ENCODE measurements around the gene DMGDH. TPM values are rescaled to one million over a fixed set of nuclear protein-coding genes. Genes with fewer than 3 reads are reported as not detected.

The DMGDH gene
- total and polyA plus RNA-seq, 4 donors, result 28.9 to 130 (median 48.5) TPM

GRCh38 chr5:79111387-79111959 lies 42.0 kb upstream of the DMGDH start, which contains the start of gene BHMT (continued):
- TF ChIP-seq CTCF (IDR thresholded peaks at IDR 0.05; ENCODE audit: low read depth, low read length, missing input control) (no peak), RAD21 (IDR thresholded peaks at IDR 0.05) (peak; percentile 18 to 52), SP1 (IDR thresholded peaks at IDR 0.05) (peak; percentile 83), EGR1 (IDR thresholded peaks at IDR 0.05; ENCODE audit: low read depth in 2 of 2) (peak in 1 of 2 donors; percentile 67)

DNA sequence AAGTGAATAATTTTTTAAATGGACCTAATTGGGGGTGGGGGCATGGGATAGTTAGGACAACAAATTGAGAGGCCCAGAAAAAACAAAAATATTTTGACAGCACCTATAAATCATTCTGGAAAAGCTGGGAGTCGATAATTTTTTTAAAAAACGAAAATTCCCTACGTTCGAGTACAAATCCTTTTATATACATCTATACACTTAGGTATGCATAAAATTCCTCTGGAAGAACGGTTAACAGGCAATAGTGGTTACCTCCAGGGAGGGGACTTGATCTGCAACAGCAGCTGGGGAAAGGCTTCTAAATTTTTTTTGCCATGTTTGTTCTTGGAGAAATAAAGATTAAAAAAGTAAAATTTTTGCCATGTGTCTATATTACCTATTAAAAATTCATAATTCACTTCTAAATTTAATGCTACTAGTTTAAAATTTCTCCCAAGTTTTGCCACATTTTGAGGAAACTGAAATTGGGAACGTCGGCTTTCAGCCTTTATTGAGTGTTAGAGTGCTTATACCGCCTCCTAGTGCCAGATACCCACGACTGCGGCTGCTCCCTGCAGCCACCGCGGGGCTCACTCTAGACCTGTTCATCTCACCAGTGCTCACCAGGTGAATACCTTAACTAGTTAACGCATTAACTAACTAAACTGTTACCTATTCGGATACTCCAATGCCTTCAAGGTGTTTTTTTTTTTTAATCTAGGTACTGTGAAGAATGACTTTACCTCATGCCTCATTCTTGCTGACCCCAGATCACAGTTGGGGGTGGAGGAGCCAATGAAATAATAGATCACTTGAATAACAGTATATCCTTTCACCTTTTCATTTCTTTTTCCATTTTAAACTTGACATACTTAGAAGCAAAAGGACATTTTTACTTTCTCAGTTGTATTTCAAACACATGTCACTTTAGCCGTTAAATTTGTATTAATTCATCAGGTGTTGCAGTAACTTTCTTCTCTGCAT lies 40.3 kb upstream of the DMGDH start:
- Histone ChIP-seq H3K9ac (ENCODE audit: low read depth in 1 of 2, low read length in 2 of 2) (peak overlapping the region; percentile 53 to 62), H3K9me3 (ENCODE audit: control insufficient read depth in 4 of 4, low read length in 3 of 4) (no peaks in the 10 kb centered on the region), H3K4me3 (ENCODE audit: low read depth in 1 of 3, low read length in 3 of 3) (peak overlapping the region in 1 of 3 donors; percentile 16), H3K36me3 (ENCODE audit: control insufficient read depth in 4 of 4, insufficient read depth in 3 of 4, low read depth in 1 of 4, low read length in 3 of 4) (no peaks in the 10 kb centered on the region), H3K4me1 (ENCODE audit: control insufficient read depth in 4 of 4, insufficient read depth in 4 of 4, low read length in 3 of 4) (peaks cover 5 to 62% (median 45%) of the 10 kb centered on the region in 4 donors), H3K27ac (ENCODE audit: low read depth in 1 of 2, low read length in 2 of 2) (peak overlapping the region in 1 of 2 donors; percentile 59), H3K27me3 (ENCODE audit: control insufficient read depth in 4 of 4, insufficient read depth in 4 of 4, low read length in 3 of 4) (no peaks in the 10 kb centered on the region)
- TF ChIP-seq, protein P1, sequence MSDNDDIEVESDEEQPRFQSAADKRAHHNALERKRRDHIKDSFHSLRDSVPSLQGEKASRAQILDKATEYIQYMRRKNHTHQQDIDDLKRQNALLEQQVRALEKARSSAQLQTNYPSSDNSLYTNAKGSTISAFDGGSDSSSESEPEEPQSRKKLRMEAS (IDR thresholded peaks at IDR 0.05), result no peak
- TF ChIP-seq CTCF (IDR thresholded peaks at IDR 0.05; ENCODE audit: low read depth, low read length, missing input control) (peak; percentile 78), ATF3 (IDR thresholded peaks at IDR 0.05) (no peak), RAD21 (IDR thresholded peaks at IDR 0.05) (peak; percentile 83 to 86), SP1 (IDR thresholded peaks at IDR 0.05) (no peak), FOXA2 (IDR thresholded peaks at IDR 0.05) (no peak), FOXA1 (IDR thresholded peaks at IDR 0.05) (no peak), YY1 (IDR thresholded peaks at IDR 0.05) (no peak), HNF4G (IDR thresholded peaks at IDR 0.05) (no peak)
- no peak for DNase-seq (ENCODE audit: low spot score)
- 33% methylated on average over 15 of the region's 15 CpGs for WGBS

DNA sequence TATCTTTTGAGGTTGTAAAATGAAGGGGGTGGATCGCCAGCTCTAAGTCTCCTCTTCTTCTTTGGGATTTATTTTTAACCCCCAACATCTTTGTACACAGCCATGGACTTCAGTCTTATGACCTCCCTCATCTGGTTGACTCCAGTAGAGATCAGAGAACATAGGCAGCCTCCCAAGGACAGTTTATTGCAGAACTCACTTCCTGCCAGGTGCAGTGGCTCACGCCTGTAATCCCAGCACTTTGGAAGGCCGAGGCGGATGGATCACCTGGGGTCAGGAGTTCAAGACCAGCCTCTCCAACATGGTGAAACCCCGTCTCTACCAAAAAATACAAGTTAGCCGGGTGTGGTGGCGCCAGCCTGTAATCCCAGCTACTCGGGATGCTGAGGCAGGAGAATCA lies 39.3 kb upstream of the DMGDH start:
- Histone ChIP-seq H3K9ac (ENCODE audit: low read depth in 1 of 2, low read length in 2 of 2) (no peak overlapping the region), H3K4me3 (ENCODE audit: low read depth in 1 of 3, low read length in 3 of 3) (no peak overlapping the region), H3K27ac (ENCODE audit: low read depth in 1 of 2, low read length in 2 of 2) (peak overlapping the region; percentile 46 to 59), H3K9me3 (ENCODE audit: control insufficient read depth in 4 of 4, low read length in 3 of 4) (no peaks in the 10 kb centered on the region), H3K27me3 (ENCODE audit: control insufficient read depth in 4 of 4, insufficient read depth in 4 of 4, low read length in 3 of 4) (no peaks in the 10 kb centered on the region), H3K4me1 (ENCODE audit: control insufficient read depth in 4 of 4, insufficient read depth in 4 of 4, low read length in 3 of 4) (peaks cover 5 to 54% (median 40%) of the 10 kb centered on the region in 4 donors), H3K36me3 (ENCODE audit: control insufficient read depth in 4 of 4, insufficient read depth in 3 of 4, low read depth in 1 of 4, low read length in 3 of 4) (no peaks in the 10 kb centered on the region)
- 47% methylated on average over 8 of the region's 8 CpGs for WGBS
- no peak for DNase-seq (ENCODE audit: low spot score)
- no peak for TF ChIP-seq TAF1 (conservative IDR thresholded peaks at IDR 0.05)
- TF ChIP-seq CTCF (IDR thresholded peaks at IDR 0.05; ENCODE audit: low read depth, low read length, missing input control), result no peak
- no peak for TF ChIP-seq NR2F2 (IDR thresholded peaks at IDR 0.05)
- peak in 1 of 2 donors; percentile 19 for TF ChIP-seq RAD21 (IDR thresholded peaks at IDR 0.05)
- TF ChIP-seq ATF3 (IDR thresholded peaks at IDR 0.05), result no peak
- peak; percentile 32 for TF ChIP-seq SP1 (IDR thresholded peaks at IDR 0.05)
- peak; percentile 51 to 69 for TF ChIP-seq RXRA (IDR thresholded peaks at IDR 0.05)
- TF ChIP-seq, protein P2, sequence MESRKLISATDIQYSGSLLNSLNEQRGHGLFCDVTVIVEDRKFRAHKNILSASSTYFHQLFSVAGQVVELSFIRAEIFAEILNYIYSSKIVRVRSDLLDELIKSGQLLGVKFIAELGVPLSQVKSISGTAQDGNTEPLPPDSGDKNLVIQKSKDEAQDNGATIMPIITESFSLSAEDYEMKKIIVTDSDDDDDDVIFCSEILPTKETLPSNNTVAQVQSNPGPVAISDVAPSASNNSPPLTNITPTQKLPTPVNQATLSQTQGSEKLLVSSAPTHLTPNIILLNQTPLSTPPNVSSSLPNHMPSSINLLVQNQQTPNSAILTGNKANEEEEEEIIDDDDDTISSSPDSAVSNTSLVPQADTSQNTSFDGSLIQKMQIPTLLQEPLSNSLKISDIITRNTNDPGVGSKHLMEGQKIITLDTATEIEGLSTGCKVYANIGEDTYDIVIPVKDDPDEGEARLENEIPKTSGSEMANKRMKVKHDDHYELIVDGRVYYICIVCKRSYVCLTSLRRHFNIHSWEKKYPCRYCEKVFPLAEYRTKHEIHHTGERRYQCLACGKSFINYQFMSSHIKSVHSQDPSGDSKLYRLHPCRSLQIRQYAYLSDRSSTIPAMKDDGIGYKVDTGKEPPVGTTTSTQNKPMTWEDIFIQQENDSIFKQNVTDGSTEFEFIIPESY (IDR thresholded peaks at IDR 0.05), result no peak
- no peak for TF ChIP-seq GABPA (IDR thresholded peaks at IDR 0.05 in 1 of 2, conservative IDR thresholded peaks at IDR 0.05 in 1 of 2)
- TF ChIP-seq, protein P1 (IDR thresholded peaks at IDR 0.05), result no peak
- TF ChIP-seq HNF4A (conservative IDR thresholded peaks at IDR 0.05), result peak; percentile 68 to 72
- no peak for TF ChIP-seq FOXA1 (IDR thresholded peaks at IDR 0.05)
- no peak for TF ChIP-seq YY1 (IDR thresholded peaks at IDR 0.05)
- peak; percentile 8 for TF ChIP-seq FOXA2 (IDR thresholded peaks at IDR 0.05)
- no peak for TF ChIP-seq EGR1 (IDR thresholded peaks at IDR 0.05; ENCODE audit: low read depth in 2 of 2)
